Measurements from ENCODE around the gene QPRT. TPM values are rescaled to one million over a fixed set of nuclear protein-coding genes. Genes with fewer than 3 reads are reported as not detected.
"Not testable (repeated sequence)": the region's sequence is repeated elsewhere in the genome, so short reads cannot be mapped to it uniquely, and the experiment has no call there.

Gene QPRT
- total RNA-seq, 1 donor from 2014 or later, result 20.7 TPM

GRCh38 chr16:29650771-29651170, 28.2 kb upstream of the QPRT start:
- TF ChIP-seq CTCF (IDR thresholded peaks at IDR 0.05), result no peak
- no peak for DNase-seq (ENCODE audit: low spot score)
- no peak overlapping the region for H3K27ac Mint-ChIP-seq (ENCODE audit: unreplicated experiment)
- no peak overlapping the region for H3K4me3 Mint-ChIP-seq (ENCODE audit: unreplicated experiment)
- no peaks in the 10 kb centered on the region for H3K9me3 Mint-ChIP-seq (ENCODE audit: low read depth)
- H3K4me1 Mint-ChIP-seq (ENCODE audit: low read depth), result no peaks in the 10 kb centered on the region
- H3K36me3 Mint-ChIP-seq (ENCODE audit: low read depth), result no peaks in the 10 kb centered on the region
- no peaks in the 10 kb centered on the region for H3K27me3 Mint-ChIP-seq (ENCODE audit: low read depth)

- no peak for TF ChIP-seq CTCF (IDR thresholded peaks at IDR 0.05)
- no peak for DNase-seq (ENCODE audit: low spot score)
- Mint-ChIP-seq H3K9me3 (ENCODE audit: low read depth) (no peaks in the 10 kb centered on the region), H3K27me3 (ENCODE audit: low read depth) (peaks cover 3% of the 10 kb centered on the region), H3K4me1 (ENCODE audit: low read depth) (no peaks in the 10 kb centered on the region), H3K27ac (ENCODE audit: unreplicated experiment) (no peak overlapping the region), H3K4me3 (ENCODE audit: unreplicated experiment) (no peak overlapping the region), H3K36me3 (ENCODE audit: low read depth) (no peaks in the 10 kb centered on the region)
Observed at GRCh38 chr16:29651774-29652349, 27.1 kb upstream of the QPRT start.

- Mint-ChIP-seq H3K36me3 (ENCODE audit: low read depth) (no peaks in the 10 kb centered on the region), H3K27ac (ENCODE audit: unreplicated experiment) (no peak overlapping the region), H3K9me3 (ENCODE audit: low read depth) (no peaks in the 10 kb centered on the region), H3K4me1 (ENCODE audit: low read depth) (no peaks in the 10 kb centered on the region), H3K27me3 (ENCODE audit: low read depth) (peaks cover 4% of the 10 kb centered on the region), H3K4me3 (ENCODE audit: unreplicated experiment) (no peak overlapping the region)
- no peak for DNase-seq (ENCODE audit: low spot score)
- no peak for TF ChIP-seq CTCF (IDR thresholded peaks at IDR 0.05)
Observed at GRCh38 chr16:29653471-29653870, 25.5 kb upstream of the QPRT start.

- not testable (repeated sequence) for H3K4me1 Mint-ChIP-seq (ENCODE audit: low read depth); H3K27me3 Mint-ChIP-seq (ENCODE audit: low read depth); H3K9me3 Mint-ChIP-seq (ENCODE audit: low read depth); DNase-seq (ENCODE audit: low spot score); H3K27ac Mint-ChIP-seq (ENCODE audit: unreplicated experiment); H3K4me3 Mint-ChIP-seq (ENCODE audit: unreplicated experiment); H3K36me3 Mint-ChIP-seq (ENCODE audit: low read depth)
Observed at GRCh38 chr16:29653890-29654289, 25.1 kb upstream of the QPRT start.

GRCh38 chr16:29656688-29657523, 22.1 kb upstream of the QPRT start:
- Mint-ChIP-seq H3K36me3 (ENCODE audit: low read depth) (no peaks in the 10 kb centered on the region), H3K4me1 (ENCODE audit: low read depth) (no peaks in the 10 kb centered on the region), H3K27me3 (ENCODE audit: low read depth) (peaks cover 4% of the 10 kb centered on the region), H3K9me3 (ENCODE audit: low read depth) (no peaks in the 10 kb centered on the region), H3K27ac (ENCODE audit: unreplicated experiment) (no peak overlapping the region), H3K4me3 (ENCODE audit: unreplicated experiment) (no peak overlapping the region)
- DNase-seq (ENCODE audit: low spot score), result no peak
- TF ChIP-seq CTCF (IDR thresholded peaks at IDR 0.05), result no peak
